HG03342 (cell line): ENCODE results near the gene FSTL5.
"Not testable (repeated sequence)": the region's sequence is repeated elsewhere in the genome, so short reads cannot be mapped to it uniquely, and the experiment has no call there.

Experiments used
- ATAC-seq: cut with Tn5 transposase; IDR thresholded peaks from one replicate; pipeline ENCODE4 v1.9.1; 2021; ENCODE audit warnings: mild to moderate bottlenecking, moderate library complexity; ENCODE audit not compliant: unreplicated experiment

FSTL5 gene

GRCh38 chr4:161856711-161857326, 307.0 kb downstream of the FSTL5 start:
- ATAC-seq: no peak

GRCh38 chr4:161850631-161851030, 313.2 kb downstream of the FSTL5 start:
- ATAC-seq: no peak

DNA sequence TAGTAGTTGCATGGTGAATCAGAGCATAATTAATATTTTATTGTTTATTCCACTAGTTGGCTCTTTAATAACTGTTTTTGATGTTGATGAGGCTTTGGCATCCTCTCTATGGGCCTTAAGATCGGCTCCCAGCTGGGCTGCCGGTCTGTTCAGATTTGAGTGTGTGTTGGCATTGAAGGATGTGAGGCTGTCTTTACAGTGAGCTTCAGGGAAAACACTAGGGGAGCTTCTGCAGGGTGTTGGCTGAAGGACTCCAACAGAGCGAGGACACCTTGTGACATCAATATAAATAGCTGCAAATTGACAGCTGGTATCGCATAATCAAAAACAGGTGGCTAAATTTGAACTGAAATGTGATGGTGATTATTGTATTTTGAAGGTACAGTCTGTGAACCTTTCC, 322.0 kb downstream of the FSTL5 start:
- no peak for ATAC-seq

- ATAC-seq: no peak
Observed at GRCh38 chr4:161829591-161829990, 334.2 kb downstream of the FSTL5 start.

- peak; percentile 70 for ATAC-seq
Observed at GRCh38 chr4:161828061-161828460, 335.7 kb downstream of the FSTL5 start.

GRCh38 chr4:161827013-161827412, 336.8 kb downstream of the FSTL5 start:
- ATAC-seq: no peak

DNA sequence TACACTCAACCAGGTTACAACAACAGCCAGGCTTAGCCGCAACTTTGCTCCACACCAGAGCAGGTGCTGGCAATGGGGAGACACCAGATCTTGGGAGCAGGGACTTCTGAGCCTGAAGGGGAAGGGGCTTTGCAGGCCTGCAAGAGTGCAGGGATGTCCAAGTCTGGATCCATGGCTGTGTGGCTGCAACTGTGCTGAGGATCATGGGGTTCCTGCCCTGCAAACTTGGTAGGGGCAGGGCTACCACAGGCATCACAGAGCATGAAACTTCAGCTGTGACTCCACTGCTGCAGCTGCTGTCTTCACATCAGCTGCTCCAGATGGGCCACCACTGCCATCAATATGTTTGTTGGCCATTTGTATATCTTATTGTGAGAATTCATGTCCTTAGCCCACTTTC, 340.4 kb downstream of the FSTL5 start:
- no peak for ATAC-seq

DNA sequence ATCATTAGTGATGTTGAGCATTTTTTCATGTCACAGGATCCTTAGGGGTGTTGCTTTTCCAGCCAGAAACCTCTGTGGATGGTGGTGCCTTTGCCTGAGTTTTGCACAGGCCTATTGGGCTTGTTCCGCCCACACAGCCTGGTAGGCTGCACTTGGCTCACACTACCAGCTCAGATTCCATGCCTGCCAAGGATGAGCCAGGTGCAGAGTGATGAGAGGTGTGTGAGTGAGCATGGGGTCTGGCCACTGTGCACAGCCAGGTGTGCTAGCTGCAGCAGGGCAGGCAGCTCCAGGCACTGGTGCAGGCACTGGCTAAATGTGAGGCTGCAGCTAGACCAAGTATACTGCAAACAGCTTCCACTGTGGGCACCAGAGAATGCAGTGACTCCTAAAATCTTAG, 341.6 kb downstream of the FSTL5 start:
- no peak for ATAC-seq

- no peak for ATAC-seq
Observed at GRCh38 chr4:161817914-161818313, 345.9 kb downstream of the FSTL5 start.

DNA sequence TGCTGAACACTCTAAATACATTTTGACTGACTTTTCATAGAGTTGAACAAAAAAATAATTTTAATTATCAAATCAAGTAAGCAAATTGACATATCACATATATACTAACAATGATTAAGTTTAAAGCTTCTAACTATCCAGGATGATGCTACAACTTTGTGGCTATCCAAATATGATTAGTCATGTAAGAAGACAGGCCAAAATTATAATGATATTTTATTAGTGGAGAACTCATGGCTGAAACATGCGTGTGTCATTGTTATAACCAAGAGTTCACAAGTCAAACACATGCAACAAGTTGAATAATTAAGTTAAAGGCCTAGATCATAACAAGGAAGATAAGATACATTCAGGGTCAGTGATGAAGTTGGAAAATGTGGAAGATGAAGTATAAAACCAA, 346.8 kb downstream of the FSTL5 start:
- no peak for ATAC-seq

DNA sequence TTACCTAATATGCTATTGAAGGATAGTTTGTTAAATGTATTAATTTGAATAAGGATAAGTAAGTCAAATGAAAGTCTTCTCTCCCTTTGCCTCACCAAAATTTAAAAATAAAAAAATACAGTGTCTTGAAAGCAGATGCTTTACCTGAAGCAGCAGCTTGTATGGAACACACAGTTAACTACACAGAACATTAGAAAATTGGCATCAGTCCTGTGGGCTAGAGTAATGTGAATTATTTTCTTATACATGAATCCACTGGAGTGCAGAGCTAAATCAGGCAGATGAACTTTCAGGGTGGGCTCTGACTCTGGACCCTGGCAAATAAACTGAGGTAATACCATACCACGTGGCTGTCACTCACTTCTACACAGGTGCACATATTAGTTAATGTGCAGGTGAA, 348.0 kb downstream of the FSTL5 start:
- ATAC-seq: no peak

DNA sequence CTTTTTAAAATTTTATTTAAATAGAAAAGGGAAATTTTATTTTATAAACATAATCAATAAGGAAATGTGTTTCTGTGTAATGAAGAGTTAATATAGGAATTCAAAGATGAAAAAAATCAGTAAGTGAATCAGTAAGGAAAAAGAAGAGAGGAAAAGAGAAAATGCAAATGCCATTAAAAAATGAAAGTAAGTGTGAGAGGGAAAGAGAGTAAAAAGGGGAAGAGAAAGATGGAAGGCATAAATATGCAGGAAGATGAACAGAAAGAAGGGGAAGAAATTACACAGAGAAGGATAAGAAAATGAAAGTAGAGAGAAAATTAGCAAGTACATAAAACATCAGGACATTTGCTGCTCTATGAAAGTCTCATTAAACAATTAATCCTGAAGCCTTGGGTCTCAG, 349.9 kb downstream of the FSTL5 start:
- no peak for ATAC-seq

DNA sequence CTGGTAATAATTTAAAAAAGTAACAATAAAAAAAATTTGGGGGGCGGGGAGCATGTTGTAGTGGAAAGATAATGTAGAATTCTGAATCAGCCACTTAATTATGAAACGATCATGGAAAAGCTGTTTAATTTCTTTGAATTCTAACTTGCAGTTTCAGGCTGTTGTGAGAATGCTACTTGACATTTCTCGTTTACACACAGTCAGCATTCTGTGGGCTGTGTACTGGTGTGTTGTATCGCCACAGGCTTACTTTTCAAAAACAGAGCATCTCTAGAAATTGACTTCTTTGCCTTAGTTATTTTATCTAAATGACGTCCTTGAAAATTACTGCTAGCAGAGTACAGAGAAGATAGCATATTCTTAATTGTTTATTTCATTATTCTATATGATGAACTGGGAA, 350.4 kb downstream of the FSTL5 start:
- no peak for ATAC-seq

- ATAC-seq: no peak
Observed at GRCh38 chr4:161803171-161803570, 360.6 kb downstream of the FSTL5 start.

DNA sequence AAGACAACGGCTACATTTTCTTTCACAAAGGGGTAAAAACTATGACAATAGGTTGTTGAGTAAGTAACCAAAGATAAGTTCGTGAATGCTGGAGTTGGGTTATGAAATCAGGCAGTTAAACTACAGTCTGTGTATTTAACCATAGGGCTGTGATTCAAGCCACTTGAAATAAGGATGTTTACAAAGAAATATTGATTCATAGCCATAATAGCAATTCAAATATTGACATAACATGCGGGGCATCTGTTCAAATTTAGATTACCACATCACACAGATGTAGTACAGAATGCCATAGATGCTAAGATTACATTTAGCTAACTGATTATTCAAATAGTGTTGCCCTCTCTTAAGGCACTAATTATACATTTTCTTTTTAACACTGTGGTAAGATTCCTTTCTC, 364.1 kb downstream of the FSTL5 start:
- ATAC-seq: no peak

- no peak for ATAC-seq
Observed at GRCh38 chr4:161792991-161793390, 370.8 kb downstream of the FSTL5 start.

- ATAC-seq: no peak
Observed at GRCh38 chr4:161791796-161792556, 371.8 kb downstream of the FSTL5 start.

GRCh38 chr4:161767116-161767515, 396.7 kb downstream of the FSTL5 start:
- no peak for ATAC-seq

DNA sequence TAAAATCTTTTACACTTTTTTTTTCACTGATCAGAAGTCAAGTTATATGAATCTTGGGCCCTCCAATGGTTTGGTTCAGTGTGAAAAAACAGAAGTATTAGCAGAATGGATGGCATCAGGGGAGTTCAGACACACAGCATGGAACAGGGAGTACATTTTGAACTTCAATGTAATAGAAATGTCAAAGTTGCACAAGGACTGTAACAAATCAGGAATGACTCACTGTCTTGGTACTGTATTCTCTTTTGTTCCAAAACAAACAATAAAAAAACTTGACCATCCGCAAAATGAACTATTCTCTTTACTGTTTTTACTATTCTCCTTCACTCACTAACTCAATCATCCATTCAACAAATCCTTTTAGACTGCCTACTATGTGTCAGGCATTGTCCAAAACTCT, 401.0 kb downstream of the FSTL5 start:
- no peak for ATAC-seq

DNA sequence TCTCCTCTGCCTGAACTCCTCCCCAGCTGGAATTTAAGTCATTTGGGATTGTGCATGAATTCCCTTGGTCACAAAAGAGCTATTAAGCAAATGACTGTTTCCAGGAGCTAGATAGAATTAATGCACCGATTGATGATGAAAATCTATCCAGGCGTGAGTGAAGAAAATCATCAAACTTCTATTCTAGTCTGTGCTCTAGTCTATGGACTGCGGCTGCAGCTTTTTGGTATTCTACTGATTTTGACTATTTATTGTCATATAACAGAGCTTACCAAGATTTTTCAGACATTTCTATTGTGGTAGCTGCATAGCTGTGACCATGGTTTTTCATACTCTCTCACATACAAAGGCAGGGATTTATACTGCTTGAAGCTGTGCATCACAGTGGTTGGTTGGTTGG, 403.8 kb downstream of the FSTL5 start:
- ATAC-seq: no peak

GRCh38 chr4:161758412-161758811, 405.4 kb downstream of the FSTL5 start:
- ATAC-seq: not testable (repeated sequence)

GRCh38 chr4:161728929-161729328, 434.9 kb downstream of the FSTL5 start:
- ATAC-seq: no peak

GRCh38 chr4:161721947-161722346, 441.9 kb downstream of the FSTL5 start:
- no peak for ATAC-seq
